NCI-H748 treated with DMSO at 0.1 percent for 48 hours (cell line): ENCODE data around the gene PLAAT3.
"Not testable (repeated sequence)": the region's sequence is repeated elsewhere in the genome, so short reads cannot be mapped to it uniquely, and the experiment has no call there.

Experiments
- DNase-seq: peaks from one replicate; lab custom pipeline; 2025; lab: John Stamatoyannopoulos, UW

The PLAAT3 gene

GRCh38 chr11:63567044-63567840 lies 47.0 kb downstream of the PLAAT3 start:
- DNase-seq: peak; percentile 24

DNA sequence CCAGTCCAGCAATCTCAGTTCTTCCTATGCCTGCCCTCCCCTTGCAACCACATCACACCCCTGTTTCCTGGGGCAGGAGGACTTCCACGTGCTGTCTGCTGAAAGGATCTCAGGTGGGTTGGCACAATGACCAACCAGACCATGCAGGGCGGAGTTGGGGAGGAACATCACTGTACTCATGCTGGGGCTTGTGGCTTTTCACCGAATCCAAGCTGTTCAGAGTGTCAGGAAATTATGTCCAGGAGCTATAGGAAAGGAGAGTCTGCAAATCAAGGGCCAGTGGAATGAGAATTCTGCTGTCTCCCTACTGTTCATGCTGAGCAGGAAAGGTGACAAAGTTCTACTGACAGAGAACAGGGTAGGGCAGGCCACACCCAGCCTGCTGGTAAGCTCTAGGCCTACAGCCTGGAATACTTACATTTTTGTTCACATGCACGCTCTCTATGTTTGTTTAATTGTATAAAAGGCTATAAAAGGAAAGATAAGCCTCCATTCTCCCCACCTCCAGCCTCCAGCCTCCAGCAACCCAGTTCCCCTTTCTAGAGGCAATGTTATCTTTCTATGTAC lies 49.4 kb downstream of the PLAAT3 start:
- DNase-seq: no peak

DNA sequence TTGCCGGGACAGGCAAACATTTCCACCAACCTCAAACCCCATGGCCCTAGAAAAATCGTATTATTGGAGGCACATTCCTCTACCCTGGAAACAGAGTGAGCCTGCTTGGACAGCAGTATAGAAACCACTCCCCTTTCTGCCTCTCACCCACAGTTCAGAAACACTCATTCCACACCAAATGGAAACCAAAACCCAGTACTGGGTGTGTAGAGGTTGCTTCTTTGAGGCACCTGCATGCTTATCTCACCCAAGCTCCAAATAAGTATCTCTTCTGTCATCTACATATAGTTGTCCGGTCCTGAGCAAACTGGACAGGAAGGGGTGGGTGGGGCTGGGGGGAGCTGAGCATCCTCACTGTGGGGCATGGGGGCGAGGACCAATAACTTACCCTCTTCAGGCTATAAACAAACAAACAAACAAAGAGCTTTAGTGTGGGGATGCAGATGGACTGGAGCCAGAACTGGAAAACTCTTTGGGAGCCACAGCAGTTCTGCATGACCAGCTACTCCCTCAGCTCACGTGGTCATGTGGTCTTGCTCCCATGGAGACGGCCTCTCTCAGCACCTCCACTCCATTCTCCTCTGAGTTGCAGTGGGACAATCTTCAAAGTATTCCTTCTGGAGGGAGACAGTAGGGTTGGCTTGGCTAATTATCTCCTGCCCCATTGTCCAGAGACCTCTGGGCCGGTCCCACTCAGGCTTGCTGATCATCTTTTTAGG lies 50.0 kb downstream of the PLAAT3 start:
- DNase-seq: peak; percentile 2

GRCh38 chr11:63563201-63564055 lies 50.8 kb downstream of the PLAAT3 start, which contains the start of gene PLAAT2:
Gene PLAAT2, minus strand, starts transcription at chr11:63563379. Its CDS starts 55 bp downstream, at chr11:63563324.
- no peak for DNase-seq

DNA sequence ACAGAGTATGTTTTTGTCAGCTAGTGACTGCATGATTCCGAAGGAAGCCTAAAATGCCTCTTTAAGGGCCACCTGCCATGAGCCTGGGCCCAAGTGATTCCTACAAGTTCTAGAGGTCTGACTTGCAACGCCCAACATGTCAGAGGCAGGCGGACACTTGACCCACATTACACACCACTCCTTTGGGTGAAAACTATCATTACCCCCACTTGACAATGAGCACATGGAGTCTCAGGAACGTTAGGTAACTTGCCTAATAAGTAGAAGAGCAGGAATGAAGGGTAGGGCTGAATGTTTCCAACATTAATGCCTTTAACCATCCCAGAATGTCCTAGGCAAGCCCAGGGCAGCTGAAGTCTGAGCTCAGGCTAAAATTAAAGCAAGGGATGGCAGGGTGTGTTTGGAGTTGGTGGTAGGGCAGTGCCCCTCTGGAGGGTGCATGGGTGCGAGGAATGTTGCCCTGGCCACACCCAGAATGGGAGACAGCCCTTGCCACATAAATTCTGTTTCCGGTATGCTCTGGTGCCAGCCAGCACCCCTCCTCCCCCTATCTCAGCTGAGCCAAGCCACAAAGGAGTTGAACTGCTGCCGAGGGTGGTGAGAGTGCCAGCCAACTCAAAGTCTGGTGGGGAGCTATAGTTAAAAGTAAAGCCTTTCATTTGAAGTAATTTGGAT lies 53.6 kb downstream of the PLAAT3 start:
- no peak for DNase-seq

DNA sequence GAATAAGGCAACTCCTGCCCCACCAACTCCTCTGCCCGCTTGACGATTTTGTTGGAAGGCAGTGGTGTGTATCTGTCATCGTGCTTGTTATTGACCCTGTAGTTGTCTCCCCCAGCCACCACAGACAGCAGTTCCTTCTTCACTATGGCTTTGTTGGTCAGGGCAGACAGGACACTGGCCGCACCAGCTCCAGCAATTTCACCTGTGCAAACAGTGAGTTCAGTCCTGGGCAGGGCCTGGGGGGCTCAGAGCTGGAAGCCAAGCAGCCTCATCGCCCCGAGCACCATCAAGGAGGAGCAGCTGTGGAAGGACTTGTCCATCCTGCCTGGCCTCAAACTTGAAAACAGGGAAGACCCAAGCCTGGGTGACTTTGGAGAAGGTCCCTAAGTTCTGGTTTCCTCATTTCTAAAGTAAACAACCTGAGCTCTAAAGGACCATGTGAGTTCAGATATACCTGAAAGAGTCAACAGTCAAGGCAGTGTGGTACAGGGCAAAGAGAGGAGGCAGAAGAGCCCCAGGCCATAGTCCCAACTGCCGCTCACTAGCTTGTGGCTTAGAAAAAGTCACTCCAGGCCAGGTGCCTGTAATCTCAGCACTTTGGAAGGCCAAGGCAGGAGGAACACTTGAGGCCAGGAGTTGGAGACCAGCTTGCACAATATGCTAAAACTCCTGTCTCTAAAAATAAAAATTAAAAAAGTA lies 55.6 kb downstream of the PLAAT3 start:
- no peak for DNase-seq

- DNase-seq: no peak
Measured at GRCh38 chr11:63557570-63557969, 56.7 kb downstream of the PLAAT3 start.

GRCh38 chr11:63556404-63557013 lies 57.7 kb downstream of the PLAAT3 start:
- DNase-seq: no peak

- no peak for DNase-seq
Measured at GRCh38 chr11:63554877-63555223, 59.4 kb downstream of the PLAAT3 start.

DNA sequence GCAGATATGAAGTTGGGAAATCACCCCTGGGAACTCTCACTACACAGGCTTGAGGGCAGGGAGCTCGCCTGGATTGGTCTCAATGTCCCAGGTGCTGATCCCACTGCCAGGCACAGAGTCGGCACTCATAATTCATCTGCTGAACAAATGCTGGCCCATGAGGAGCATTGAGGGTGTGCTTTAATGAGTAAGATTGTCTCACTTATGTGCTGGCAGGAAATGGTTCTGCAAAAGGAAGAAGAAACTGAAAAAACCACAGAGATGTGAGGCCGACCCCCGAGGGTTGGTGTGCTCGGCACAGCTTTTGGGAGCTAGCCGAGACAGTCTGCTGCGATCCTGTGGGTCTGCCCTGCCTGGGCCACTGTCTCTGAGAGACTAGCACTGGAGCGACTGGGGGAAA lies 60.5 kb downstream of the PLAAT3 start:
- no peak for DNase-seq

DNA sequence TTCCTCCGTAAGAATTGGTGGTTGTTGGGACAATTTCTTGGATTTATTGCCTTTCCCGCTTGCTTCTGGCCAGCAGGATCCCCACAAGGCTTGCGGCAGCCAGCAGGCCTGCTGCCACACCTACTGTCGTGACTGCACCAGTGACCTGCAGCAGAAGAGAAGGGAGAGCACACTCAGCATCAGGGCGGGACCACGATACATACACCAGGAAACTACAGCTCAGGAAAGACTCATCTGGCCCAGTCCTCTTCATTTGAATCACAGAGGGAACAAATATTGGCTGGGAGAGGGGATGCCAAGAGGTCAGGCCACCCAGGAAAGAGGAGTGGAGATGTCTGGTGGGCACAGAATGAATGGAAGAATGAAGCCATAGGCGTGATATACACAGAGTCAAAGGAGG lies 61.3 kb downstream of the PLAAT3 start:
- DNase-seq: no peak

DNA sequence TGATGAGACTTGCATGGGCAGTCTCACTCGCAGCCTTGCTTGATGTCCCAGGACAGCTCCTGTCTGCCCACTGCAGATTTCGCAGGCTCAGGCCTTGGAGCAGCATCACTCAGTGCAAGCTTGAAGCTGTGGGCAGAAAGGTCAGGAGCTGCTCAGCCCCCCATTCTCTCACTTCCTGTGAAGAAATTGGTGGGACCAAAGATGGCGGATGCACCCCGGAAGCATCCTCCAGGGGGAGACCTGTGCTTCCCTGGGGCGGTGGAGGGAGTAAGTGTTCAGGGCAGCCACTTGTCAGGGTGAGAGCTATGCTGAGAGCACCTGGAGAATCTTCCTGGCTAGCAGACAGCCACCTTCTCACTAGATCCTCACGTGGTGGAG lies 62.4 kb downstream of the PLAAT3 start:
- no peak for DNase-seq

DNA sequence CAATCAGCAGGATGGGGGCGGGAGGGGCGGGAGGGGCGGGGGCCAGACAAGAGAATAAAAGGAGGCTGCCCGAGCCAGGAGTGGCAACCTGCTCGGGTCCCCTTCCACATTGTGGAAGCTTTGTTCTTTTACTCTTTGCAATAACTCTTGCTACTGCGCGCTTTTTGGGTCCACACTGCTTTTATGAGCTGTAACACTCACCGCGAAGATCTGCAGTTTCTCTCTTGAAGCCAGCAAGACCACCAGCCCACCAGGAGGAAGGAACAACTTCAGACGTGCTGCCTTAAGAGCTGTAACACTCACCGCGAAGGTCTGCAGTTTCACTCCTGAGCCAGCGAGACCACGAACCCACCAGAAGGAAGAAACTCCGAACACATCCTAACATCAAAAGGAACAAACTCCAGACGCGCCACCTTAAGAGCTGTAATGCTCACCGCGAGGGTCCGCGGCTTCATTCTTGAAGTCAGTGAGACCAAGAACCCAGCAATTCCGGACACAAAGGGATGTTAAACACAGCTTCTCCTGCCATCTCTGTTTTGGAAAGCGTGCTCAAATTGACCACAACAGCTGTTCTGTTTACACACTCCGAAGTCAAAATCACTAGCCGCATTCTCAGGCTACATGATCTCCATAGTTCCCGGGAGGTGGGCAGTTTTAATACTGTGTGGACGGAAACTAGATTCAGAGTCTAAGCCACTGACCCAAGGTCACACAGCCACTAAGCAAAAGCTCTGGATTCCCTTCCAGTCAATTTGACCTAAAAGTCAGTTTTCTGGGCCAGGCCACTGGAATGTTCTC lies 62.9 kb downstream of the PLAAT3 start:
- DNase-seq: no peak

GRCh38 chr11:63550156-63550700 lies 64.0 kb downstream of the PLAAT3 start:
- not testable (repeated sequence) for DNase-seq

- no peak for DNase-seq
Measured at GRCh38 chr11:63549411-63549810, 64.8 kb downstream of the PLAAT3 start.

GRCh38 chr11:63548178-63548577 lies 66.1 kb downstream of the PLAAT3 start:
- no peak for DNase-seq

DNA sequence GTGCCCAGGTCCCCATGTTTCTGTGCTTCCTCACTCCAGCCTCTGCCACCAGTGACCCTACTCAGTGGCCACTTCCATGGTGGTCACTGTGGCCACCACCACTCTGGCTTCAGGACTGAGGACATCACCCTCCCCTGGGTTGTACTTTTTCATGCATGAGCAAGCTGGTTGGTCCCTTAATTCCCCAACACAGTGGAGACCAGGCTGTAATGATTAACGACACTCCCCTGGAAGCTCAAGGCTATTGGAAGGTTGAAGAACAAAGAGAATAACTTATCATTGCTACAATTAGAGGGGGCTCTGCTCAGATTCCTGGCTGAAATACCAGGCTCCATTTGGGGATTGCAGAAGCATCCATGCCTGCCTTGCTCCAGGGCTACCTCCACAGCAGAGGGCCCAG lies 67.2 kb downstream of the PLAAT3 start:
- no peak for DNase-seq

DNA sequence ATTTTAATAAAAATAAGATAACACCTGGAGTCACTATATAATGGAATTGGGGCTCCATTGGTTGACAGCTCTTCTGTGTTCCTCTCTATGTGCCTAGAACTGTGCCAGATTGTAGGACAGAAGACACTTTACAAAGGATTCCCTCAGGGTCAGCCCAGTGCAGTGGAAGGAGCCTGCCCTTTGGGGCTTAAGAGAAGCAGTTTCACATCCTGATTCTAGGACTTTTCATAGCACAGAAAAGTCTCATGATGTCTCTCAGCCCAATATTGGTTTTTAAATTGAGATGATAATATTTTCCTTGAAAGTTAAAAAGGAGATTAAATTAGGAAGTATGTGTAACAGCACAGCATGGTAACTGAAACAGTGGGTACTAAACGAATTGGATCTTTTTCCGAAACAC lies 70.5 kb downstream of the PLAAT3 start:
- no peak for DNase-seq

GRCh38 chr11:63542506-63542905 lies 71.7 kb downstream of the PLAAT3 start:
- DNase-seq: not testable (repeated sequence)
